ENCODE measurements around the gene UST.
"Not testable (repeated sequence)": the region's sequence is repeated elsewhere in the genome, so short reads cannot be mapped to it uniquely, and the experiment has no call there.

Gene UST

GRCh38 chr6:148874698-148875293 lies 128.0 kb downstream of the UST start:
- no peak for DNase-seq

- no peak for DNase-seq
These were observed 131.9 kb downstream of the UST start for GRCh38 chr6:148878683-148879082.

GRCh38 chr6:148880742-148881141 lies 133.9 kb downstream of the UST start:
- DNase-seq: not testable (repeated sequence)

- no peak for DNase-seq
These were observed 134.9 kb downstream of the UST start for GRCh38 chr6:148881593-148882311.

- no peak for DNase-seq
These were observed 136.4 kb downstream of the UST start for GRCh38 chr6:148883270-148883669.

- DNase-seq: no peak
These were observed 137.6 kb downstream of the UST start for GRCh38 chr6:148884461-148884860.

GRCh38 chr6:148885136-148885865 lies 138.5 kb downstream of the UST start:
- no peak for DNase-seq

GRCh38 chr6:148885925-148886845 lies 139.4 kb downstream of the UST start:
- no peak for DNase-seq

GRCh38 chr6:148887181-148887580 lies 140.4 kb downstream of the UST start:
- DNase-seq: no peak

GRCh38 chr6:148888856-148889255 lies 142.0 kb downstream of the UST start:
- no peak for DNase-seq

GRCh38 chr6:148890096-148890495 lies 143.3 kb downstream of the UST start:
- no peak for DNase-seq

- DNase-seq: no peak
These were observed 144.0 kb downstream of the UST start for GRCh38 chr6:148890652-148891404.

- DNase-seq: no peak
These were observed 144.6 kb downstream of the UST start for GRCh38 chr6:148891405-148891783.

- no peak for DNase-seq
These were observed 145.4 kb downstream of the UST start for GRCh38 chr6:148892247-148892646.

GRCh38 chr6:148893073-148893472 lies 146.2 kb downstream of the UST start:
- DNase-seq: no peak

GRCh38 chr6:148893481-148893880 lies 146.7 kb downstream of the UST start:
- no peak for DNase-seq

- no peak for DNase-seq
These were observed 151.7 kb downstream of the UST start for GRCh38 chr6:148898376-148899014.

GRCh38 chr6:148904896-148905870 lies 158.4 kb downstream of the UST start:
- DNase-seq: no peak

- no peak for DNase-seq
These were observed 159.1 kb downstream of the UST start for GRCh38 chr6:148905901-148906300.

GRCh38 chr6:148906386-148906785 lies 159.6 kb downstream of the UST start:
- DNase-seq: no peak
